Activated CD8-positive, alpha-beta T cell treated with anti-CD3 and anti-CD28 coated beads for 36 hours (primary cell): ENCODE results near the gene PF4V1. TPM values are rescaled to one million over a fixed set of nuclear protein-coding genes. Genes with fewer than 3 reads are reported as not detected.

Source experiments
- ATAC-seq: fragments of 200-7000 bp; cut with Tn5 transposase; one replicate; pipeline ENCODE4 v1.10.0; 2021; ENCODE audit warnings: mild to moderate bottlenecking, moderate library complexity
- CTCF ChIA-PET: fragments of 350-600 bp; sonication (Branson Sonifier 250); formaldehyde crosslinking; loops from one replicate; lab custom pipeline; 2021; ENCODE audit warnings: antibody characterized with exemption; lab: Charles Lee
- POLR2A ChIA-PET: fragments of 350-600 bp; sonication (Branson Sonifier 250); formaldehyde crosslinking; loops from one replicate; lab custom pipeline; 2021; ENCODE audit warnings: antibody characterized with exemption; lab: Charles Lee
- DNase-seq: peaks from one replicate; pipeline ENCODE4 v3.0.0-alpha.2; 2020
- H3K27ac Mint-ChIP-seq: one replicate; pipeline ENCODE4 v1.8.0; 2021; ENCODE audit warnings: mild to moderate bottlenecking, mixed read lengths
- H3K27me3 Mint-ChIP-seq: one replicate; pipeline ENCODE4 v1.8.0; 2021; ENCODE audit warnings: mixed read lengths
- H3K36me3 Mint-ChIP-seq: one replicate; pipeline ENCODE4 v1.8.0; 2021; ENCODE audit warnings: low read depth, mixed read lengths
- H3K4me1 Mint-ChIP-seq: one replicate; pipeline ENCODE4 v1.8.0; 2021; ENCODE audit warnings: low read depth, mixed read lengths
- H3K4me3 Mint-ChIP-seq: one replicate; pipeline ENCODE4 v1.8.0; 2021; ENCODE audit warnings: mild to moderate bottlenecking, moderate library complexity, mixed read lengths
- H3K9me3 Mint-ChIP-seq: one replicate; pipeline ENCODE4 v1.8.0; 2021; ENCODE audit warnings: mixed read lengths
- intact Hi-C: fragments of 100-400 bp; cut with micrococcal nuclease; formaldehyde crosslinking; loops from one replicate; pipeline ENCODE4 v1.10.0; 2022
- total RNA-seq, 2 experiments: library from RNA; stranded (reverse); gene quantifications; one replicate each; pipeline ENCODE4 v1.2.3, GENCODE V29; 2021
- TF ChIP-seq, protein P1 (sequence below): fragments of 200-600 bp; IDR thresholded peaks from one replicate; pipeline ENCODE4 v1.8.0; 2022; ENCODE audit warnings: antibody characterized with exemption, mild to moderate bottlenecking

The PF4V1 gene
- total RNA-seq, 2 experiments from 2014 or later, result not detected

DNA sequence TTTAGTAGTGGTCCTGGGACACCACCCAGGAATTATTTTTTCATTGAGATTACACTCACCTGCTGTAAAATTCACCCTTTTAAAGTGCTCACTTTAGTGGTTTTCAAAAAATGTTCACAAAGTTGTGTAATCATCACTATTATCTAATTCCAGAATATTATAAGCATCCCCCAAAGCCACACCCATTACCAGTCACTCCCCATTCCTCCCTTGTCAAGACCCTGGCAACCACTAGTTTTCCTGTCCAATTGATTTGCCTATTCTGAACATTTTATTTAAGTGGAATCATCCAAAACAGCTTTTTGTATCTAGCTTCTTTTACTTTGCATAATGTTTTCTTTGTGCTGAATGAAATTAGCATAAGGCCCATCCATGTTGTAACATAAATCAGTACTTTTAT lies 29.3 kb upstream of the PF4V1 start:
- ATAC-seq (no peak), DNase-seq (no peak)
- H3K4me3 Mint-ChIP-seq, result no peak overlapping the region
- TF ChIP-seq, protein P1, sequence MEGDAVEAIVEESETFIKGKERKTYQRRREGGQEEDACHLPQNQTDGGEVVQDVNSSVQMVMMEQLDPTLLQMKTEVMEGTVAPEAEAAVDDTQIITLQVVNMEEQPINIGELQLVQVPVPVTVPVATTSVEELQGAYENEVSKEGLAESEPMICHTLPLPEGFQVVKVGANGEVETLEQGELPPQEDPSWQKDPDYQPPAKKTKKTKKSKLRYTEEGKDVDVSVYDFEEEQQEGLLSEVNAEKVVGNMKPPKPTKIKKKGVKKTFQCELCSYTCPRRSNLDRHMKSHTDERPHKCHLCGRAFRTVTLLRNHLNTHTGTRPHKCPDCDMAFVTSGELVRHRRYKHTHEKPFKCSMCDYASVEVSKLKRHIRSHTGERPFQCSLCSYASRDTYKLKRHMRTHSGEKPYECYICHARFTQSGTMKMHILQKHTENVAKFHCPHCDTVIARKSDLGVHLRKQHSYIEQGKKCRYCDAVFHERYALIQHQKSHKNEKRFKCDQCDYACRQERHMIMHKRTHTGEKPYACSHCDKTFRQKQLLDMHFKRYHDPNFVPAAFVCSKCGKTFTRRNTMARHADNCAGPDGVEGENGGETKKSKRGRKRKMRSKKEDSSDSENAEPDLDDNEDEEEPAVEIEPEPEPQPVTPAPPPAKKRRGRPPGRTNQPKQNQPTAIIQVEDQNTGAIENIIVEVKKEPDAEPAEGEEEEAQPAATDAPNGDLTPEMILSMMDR, result no peak
- no peaks in the 10 kb centered on the region for H3K36me3 Mint-ChIP-seq
- H3K27me3 Mint-ChIP-seq, result no peaks in the 10 kb centered on the region
- H3K4me1 Mint-ChIP-seq, result no peaks in the 10 kb centered on the region
- intact Hi-C loops, result no loop called here
- ChIA-PET POLR2A (no interaction called here), CTCF (no interaction called here)
- H3K9me3 Mint-ChIP-seq, result no peaks in the 10 kb centered on the region
- no peak overlapping the region for H3K27ac Mint-ChIP-seq

DNA sequence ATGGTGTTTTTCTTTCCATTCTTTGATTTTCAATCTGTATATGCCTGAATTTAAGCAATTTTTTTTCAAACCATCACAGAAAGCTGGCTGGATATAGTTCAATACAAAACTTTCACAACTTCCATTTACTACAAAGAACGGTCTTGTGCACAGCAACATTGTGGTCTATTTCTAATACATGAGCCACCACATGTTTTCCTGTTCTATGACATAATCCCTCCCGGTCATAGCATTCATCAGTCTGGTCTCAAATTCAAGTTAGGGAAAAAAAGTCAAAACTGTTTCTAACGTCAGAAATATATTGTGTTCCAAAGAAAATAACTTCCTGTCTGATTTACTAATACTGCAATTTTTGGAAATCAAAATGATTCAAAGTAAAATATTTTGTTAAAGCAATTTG lies 24.1 kb upstream of the PF4V1 start:
- Mint-ChIP-seq H3K4me1 (no peaks in the 10 kb centered on the region), H3K27me3 (no peaks in the 10 kb centered on the region), H3K4me3 (no peak overlapping the region), H3K36me3 (no peaks in the 10 kb centered on the region), H3K27ac (no peak overlapping the region), H3K9me3 (no peaks in the 10 kb centered on the region)
- ChIA-PET POLR2A (no interaction called here), CTCF (no interaction called here)
- intact Hi-C loops, result no loop called here
- TF ChIP-seq, protein P1, result no peak
- ATAC-seq (no peak), DNase-seq (no peak)

DNA sequence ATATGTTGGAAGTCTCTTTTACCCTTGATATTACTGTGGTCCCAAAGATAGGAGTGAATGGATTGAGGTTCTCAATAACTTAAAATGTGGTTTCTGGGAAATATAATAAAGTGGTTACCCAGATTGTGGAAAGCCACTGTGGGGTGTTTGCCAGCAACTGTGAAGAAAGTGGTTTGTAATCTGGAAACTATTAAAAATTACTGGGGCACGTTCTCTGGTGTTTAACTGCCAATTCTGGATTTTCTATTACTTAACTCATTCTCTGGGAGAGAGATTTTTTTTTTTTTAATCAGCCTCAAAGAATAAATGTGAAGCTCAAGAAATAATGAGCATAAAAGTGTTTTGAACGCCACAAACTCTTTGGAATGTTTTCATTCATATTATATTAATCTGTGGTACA lies 21.5 kb upstream of the PF4V1 start:
- no peaks in the 10 kb centered on the region for H3K27me3 Mint-ChIP-seq
- H3K27ac Mint-ChIP-seq, result no peak overlapping the region
- intact Hi-C loops, result no loop called here
- no peak for ATAC-seq
- TF ChIP-seq, protein P1, result no peak
- H3K4me1 Mint-ChIP-seq, result no peaks in the 10 kb centered on the region
- POLR2A ChIA-PET, result no interaction called here
- CTCF ChIA-PET, result no interaction called here
- H3K4me3 Mint-ChIP-seq, result no peak overlapping the region
- H3K36me3 Mint-ChIP-seq, result no peaks in the 10 kb centered on the region
- no peak for DNase-seq
- H3K9me3 Mint-ChIP-seq, result no peaks in the 10 kb centered on the region

DNA sequence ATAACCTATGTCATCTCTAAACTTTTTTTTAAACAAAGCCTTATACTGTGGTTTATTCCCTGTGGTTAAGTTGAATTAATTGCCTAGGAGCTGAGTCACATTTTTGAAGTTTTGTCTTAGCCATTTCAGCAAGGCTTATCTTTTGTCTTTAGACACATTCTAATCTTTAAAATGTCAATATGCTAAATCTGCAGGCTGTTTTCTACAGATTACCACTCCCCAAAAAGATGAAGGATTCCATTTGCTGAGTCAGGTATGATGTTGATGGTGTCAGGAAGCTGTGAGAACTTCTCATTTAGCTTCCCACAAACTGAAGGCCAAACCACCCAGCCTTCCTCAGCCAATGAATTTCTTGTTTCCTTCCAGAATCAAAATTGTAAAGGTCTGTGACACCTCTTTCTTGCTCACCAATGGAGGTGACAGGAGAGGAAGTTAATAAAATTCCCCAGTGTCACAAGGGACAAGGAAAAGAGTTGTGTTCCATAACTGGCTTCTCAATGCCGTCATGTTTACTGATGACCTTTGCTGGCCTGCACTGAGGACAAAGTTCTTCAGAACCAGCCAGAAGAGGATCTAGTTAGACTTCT lies 20.4 kb upstream of the PF4V1 start:
- Mint-ChIP-seq H3K4me3 (no peak overlapping the region), H3K36me3 (no peaks in the 10 kb centered on the region), H3K27ac (no peak overlapping the region), H3K27me3 (peaks cover 9% of the 10 kb centered on the region), H3K4me1 (no peaks in the 10 kb centered on the region), H3K9me3 (no peaks in the 10 kb centered on the region)
- TF ChIP-seq, protein P1, result no peak
- ChIA-PET POLR2A (no interaction called here), CTCF (no interaction called here)
- intact Hi-C loops, result no loop called here
- no peak for ATAC-seq
- DNase-seq, result no peak

DNA sequence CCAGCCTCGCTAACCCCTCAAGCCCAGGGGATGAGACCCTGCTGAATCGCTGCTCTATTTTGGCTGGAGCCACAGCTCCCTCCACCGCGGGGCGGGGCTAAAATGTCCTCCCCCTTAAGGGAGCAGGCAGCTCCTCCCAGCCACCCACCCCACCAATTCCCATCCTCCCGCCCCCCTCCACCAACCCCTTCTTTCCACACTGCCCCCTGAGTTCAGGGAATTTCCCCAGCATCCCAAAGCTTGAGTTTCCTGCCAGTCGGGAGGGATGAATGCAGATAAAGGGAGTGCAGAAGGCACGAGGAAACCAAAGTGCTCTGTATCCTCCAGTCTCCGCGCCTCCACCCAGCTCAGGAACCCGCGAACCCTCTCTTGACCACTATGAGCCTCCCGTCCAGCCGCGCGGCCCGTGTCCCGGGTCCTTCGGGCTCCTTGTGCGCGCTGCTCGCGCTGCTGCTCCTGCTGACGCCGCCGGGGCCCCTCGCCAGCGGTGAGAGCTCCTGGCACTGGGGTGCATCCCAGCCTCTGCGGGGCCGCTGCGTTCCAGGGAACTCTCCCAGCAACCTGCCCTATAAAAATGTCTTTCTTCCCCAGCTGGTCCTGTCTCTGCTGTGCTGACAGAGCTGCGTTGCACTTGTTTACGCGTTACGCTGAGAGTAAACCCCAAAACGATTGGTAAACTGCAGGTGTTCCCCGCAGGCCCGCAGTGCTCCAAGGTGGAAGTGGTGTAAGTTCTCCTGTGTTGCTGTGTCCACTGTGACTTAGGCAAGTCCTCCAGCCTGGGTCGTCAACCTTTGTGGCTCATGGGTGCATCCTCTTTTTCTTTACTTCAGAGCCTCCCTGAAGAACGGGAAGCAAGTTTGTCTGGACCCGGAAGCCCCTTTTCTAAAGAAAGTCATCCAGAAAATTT lies 16.5 kb upstream of the PF4V1 start, which contains the start of gene CXCL6:
Gene CXCL6 (plus strand): TSS at position 306 of the 907 bp plus-strand sequence. CDS start 73 bp downstream, at position 379.
- DNase-seq (no peak), ATAC-seq (no peak)
- TF ChIP-seq, protein P1, result no peak
- no peaks in the 10 kb centered on the region for H3K36me3 Mint-ChIP-seq
- no peak within 1 kb of the TSS for H3K4me3 Mint-ChIP-seq
- no peaks in the 10 kb centered on the region for H3K9me3 Mint-ChIP-seq
- POLR2A ChIA-PET, result interaction anchor here (0.5 kb wide), 1 partner anchor 258 kb away, joined by 3 read pairs; no protein-coding TSS in a partner anchor
- no peaks in the 10 kb centered on the region for H3K4me1 Mint-ChIP-seq
- CTCF ChIA-PET, result no interaction called here
- H3K27ac Mint-ChIP-seq, result no peak within 1 kb of the TSS
- intact Hi-C loops, result no loop called here
- H3K27me3 Mint-ChIP-seq, result peaks cover 18% of the 10 kb centered on the region
